GM21825 (cell line): ENCODE measurements around the gene SMIM43.

ENCODE experiments used
- ATAC-seq: cut with Tn5 transposase; IDR thresholded peaks from one replicate; pipeline ENCODE4 v1.9.1; 2021; ENCODE audit warnings: mild to moderate bottlenecking, moderate library complexity; ENCODE audit not compliant: unreplicated experiment

SMIM43 gene

GRCh38 chr4:121764702-121765367, at the start of gene SMIM43:
Gene SMIM43, minus strand, starts transcription at chr4:121765164. Its CDS starts 59 bp downstream, at chr4:121765105.
- ATAC-seq = no peak

- no peak for ATAC-seq
These were observed 49.8 kb upstream of the SMIM43 start for GRCh38 chr4:121814756-121815155.

GRCh38 chr4:121811122-121811521, 46.2 kb upstream of the SMIM43 start:
- no peak for ATAC-seq

GRCh38 chr4:121806411-121806810, 41.4 kb upstream of the SMIM43 start:
- no peak for ATAC-seq

- no peak for ATAC-seq
These were observed 36.7 kb upstream of the SMIM43 start for GRCh38 chr4:121801715-121802075.

- ATAC-seq = peak; percentile 82
These were observed 36.2 kb upstream of the SMIM43 start, which contains the start of gene EXOSC9 for GRCh38 chr4:121800961-121801714. Gene EXOSC9, plus strand, starts transcription at chr4:121801323. Its CDS starts 102 bp downstream, at chr4:121801425.

GRCh38 chr4:121800638-121800960, 35.6 kb upstream of the SMIM43 start:
- peak; percentile 20 for ATAC-seq

- ATAC-seq = no peak
These were observed 35.0 kb upstream of the SMIM43 start for GRCh38 chr4:121799867-121800501.

GRCh38 chr4:121799208-121799823, 34.4 kb upstream of the SMIM43 start:
- no peak for ATAC-seq

GRCh38 chr4:121796283-121796682, 31.3 kb upstream of the SMIM43 start:
- ATAC-seq = no peak

GRCh38 chr4:121794505-121795188, 29.7 kb upstream of the SMIM43 start:
- ATAC-seq = no peak

GRCh38 chr4:121792966-121793365, 28.0 kb upstream of the SMIM43 start:
- ATAC-seq = no peak

GRCh38 chr4:121791481-121791880, 26.5 kb upstream of the SMIM43 start:
- no peak for ATAC-seq

GRCh38 chr4:121790976-121791375, 26.0 kb upstream of the SMIM43 start:
- ATAC-seq = no peak

GRCh38 chr4:121789960-121790829, 25.2 kb upstream of the SMIM43 start:
- no peak for ATAC-seq

GRCh38 chr4:121789455-121789854, 24.5 kb upstream of the SMIM43 start:
- no peak for ATAC-seq

- ATAC-seq = peak; percentile 90
These were observed 23.9 kb upstream of the SMIM43 start for GRCh38 chr4:121788896-121789295.

- no peak for ATAC-seq
These were observed 21.3 kb upstream of the SMIM43 start for GRCh38 chr4:121786221-121786620.

GRCh38 chr4:121785479-121785878, 20.5 kb upstream of the SMIM43 start:
- no peak for ATAC-seq

GRCh38 chr4:121784975-121785374, 20.0 kb upstream of the SMIM43 start:
- ATAC-seq = no peak
